ENCODE data around the gene ENTPD6.

DNA sequence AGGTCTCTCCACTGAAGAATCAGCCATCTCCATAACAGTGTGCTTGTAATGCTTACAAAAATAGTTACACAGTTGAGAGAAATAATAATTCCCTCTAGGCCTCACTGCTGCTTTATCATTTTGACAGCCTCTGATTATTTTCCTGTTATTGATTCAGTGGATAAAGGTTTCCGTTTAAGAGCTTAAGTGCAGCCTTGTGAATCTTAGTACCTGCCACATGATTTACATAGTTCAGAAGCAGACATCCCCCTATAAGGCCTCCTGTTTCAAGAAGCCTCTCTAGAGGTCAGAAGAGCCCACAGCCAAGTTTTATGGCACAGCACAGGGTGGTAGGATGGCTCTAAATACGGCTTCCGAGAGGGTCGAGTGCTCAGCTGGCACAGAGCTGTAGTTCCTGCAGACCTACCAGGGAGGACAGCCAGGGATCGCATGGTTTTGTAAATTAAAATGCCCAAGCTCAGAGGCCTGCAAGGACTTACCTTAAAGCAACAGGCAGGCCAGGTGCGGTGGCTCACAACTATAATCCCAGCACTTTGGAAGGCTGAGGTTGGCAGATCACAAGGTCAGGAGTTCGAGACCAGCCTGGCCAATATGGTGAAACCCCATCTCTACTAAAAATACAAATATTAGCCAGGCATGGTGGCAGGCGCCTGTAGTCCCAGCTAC lies 34.8 kb downstream of the ENTPD6 start:
- no peak for TF ChIP-seq TAF1 (IDR thresholded peaks at IDR 0.05; ENCODE audit: low read depth)
- TF ChIP-seq EZH2 (IDR thresholded peaks at IDR 0.05; ENCODE audit: borderline replicate concordance, insufficient read depth, low read length, poor library complexity, severe bottlenecking) = no peak
- TF ChIP-seq, protein P1, sequence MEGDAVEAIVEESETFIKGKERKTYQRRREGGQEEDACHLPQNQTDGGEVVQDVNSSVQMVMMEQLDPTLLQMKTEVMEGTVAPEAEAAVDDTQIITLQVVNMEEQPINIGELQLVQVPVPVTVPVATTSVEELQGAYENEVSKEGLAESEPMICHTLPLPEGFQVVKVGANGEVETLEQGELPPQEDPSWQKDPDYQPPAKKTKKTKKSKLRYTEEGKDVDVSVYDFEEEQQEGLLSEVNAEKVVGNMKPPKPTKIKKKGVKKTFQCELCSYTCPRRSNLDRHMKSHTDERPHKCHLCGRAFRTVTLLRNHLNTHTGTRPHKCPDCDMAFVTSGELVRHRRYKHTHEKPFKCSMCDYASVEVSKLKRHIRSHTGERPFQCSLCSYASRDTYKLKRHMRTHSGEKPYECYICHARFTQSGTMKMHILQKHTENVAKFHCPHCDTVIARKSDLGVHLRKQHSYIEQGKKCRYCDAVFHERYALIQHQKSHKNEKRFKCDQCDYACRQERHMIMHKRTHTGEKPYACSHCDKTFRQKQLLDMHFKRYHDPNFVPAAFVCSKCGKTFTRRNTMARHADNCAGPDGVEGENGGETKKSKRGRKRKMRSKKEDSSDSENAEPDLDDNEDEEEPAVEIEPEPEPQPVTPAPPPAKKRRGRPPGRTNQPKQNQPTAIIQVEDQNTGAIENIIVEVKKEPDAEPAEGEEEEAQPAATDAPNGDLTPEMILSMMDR (IDR thresholded peaks at IDR 0.05; ENCODE audit: poor library complexity, severe bottlenecking) = no peak
- no peak for TF ChIP-seq SMC3 (conservative IDR thresholded peaks at IDR 0.05; ENCODE audit: poor library complexity)
- TF ChIP-seq RAD21 (conservative IDR thresholded peaks at IDR 0.05) = no peak
- peak; percentile 34 for TF ChIP-seq POLR2AphosphoS5 (IDR thresholded peaks at IDR 0.05)
- TF ChIP-seq MXI1 (conservative IDR thresholded peaks at IDR 0.05; ENCODE audit: poor library complexity, severe bottlenecking) = no peak
- TF ChIP-seq EP300 (conservative IDR thresholded peaks at IDR 0.05; ENCODE audit: poor library complexity, severe bottlenecking) = peak; percentile 20
- no peak for TF ChIP-seq REST (IDR thresholded peaks at IDR 0.05; ENCODE audit: borderline replicate concordance)
